Vagina (tissue), 2 donors: ENCODE results near the gene SPAG16. TPM values are rescaled to one million over a fixed set of nuclear protein-coding genes. Genes with fewer than 3 reads are reported as not detected.

Source experiments
- DNase-seq, 2 donors: peaks; one replicate each; pipeline ENCODE4 v3.0.0-alpha.2; 2017; ENCODE audit errors: extremely low spot score in 2 of 2
- H3K27ac ChIP-seq: fragments of 200-600 bp; sonication (generic); one replicate; pipeline ENCODE4 v1.5.1; 2019
- H3K27me3 ChIP-seq: fragments of 200-600 bp; sonication (generic); one replicate; pipeline ENCODE4 v1.5.1; 2019
- H3K36me3 ChIP-seq, 2 donors: fragments of 200-600 bp; sonication (generic); one replicate each; pipeline ENCODE4 v1.5.1; 2017 to 2019
- H3K4me1 ChIP-seq: fragments of 200-600 bp; sonication (generic); one replicate; pipeline ENCODE4 v1.5.1; 2019
- H3K4me3 ChIP-seq, 2 donors: fragments of 200-600 bp; sonication (generic); 1 replicate in 1 of 2; 2 replicates in 1 of 2; pipeline ENCODE4 v1.5.1; 2016 to 2019
- H3K9me3 ChIP-seq: fragments of 200-600 bp; sonication (generic); one replicate; pipeline ENCODE4 v1.5.1; 2019
- POLR2A ChIP-seq, 2 donors: fragments of 450-650 bp; IDR thresholded peaks; one replicate each; pipeline ENCODE4 v1.6.1; 2017; ENCODE audit warnings: antibody characterized with exemption in 2 of 2, mild to moderate bottlenecking in 2 of 2, moderate library complexity in 2 of 2
- POLR2AphosphoS5 ChIP-seq, 2 donors: sonication (generic); formaldehyde crosslinking; IDR thresholded peaks; one replicate each; pipeline ENCODE4 v1.9.0; 2017; ENCODE audit warnings: antibody characterized with exemption in 2 of 2, mild to moderate bottlenecking in 2 of 2, low read depth in 1 of 2; ENCODE audit not compliant: insufficient read depth in 1 of 2
- intact Hi-C: fragments of 100-400 bp; cut with DNase I; formaldehyde crosslinking; loops from one replicate; pipeline ENCODE4 v1.15.1; 2023
- total RNA-seq: library from RNA; depleted of rRNA; stranded (reverse); fragments of >200 nt; gene quantifications from one replicate; pipeline ENCODE4 v1.2.3, GENCODE V29; 2016
- TF ChIP-seq, protein P1 (sequence below), 3 experiments: fragments of 450-650 bp in 2 of 3; fragments of 200-600 bp in 1 of 3; sonication (generic) in 1 of 3; IDR thresholded peaks; one replicate each; pipeline ENCODE4 v1.5.1; 2017 to 2019; ENCODE audit warnings: antibody characterized with exemption in 3 of 3, mild to moderate bottlenecking in 2 of 3, moderate library complexity in 2 of 3

Gene SPAG16
- total RNA-seq, 1 donor from 2014 or later, result 30.2 TPM

DNA sequence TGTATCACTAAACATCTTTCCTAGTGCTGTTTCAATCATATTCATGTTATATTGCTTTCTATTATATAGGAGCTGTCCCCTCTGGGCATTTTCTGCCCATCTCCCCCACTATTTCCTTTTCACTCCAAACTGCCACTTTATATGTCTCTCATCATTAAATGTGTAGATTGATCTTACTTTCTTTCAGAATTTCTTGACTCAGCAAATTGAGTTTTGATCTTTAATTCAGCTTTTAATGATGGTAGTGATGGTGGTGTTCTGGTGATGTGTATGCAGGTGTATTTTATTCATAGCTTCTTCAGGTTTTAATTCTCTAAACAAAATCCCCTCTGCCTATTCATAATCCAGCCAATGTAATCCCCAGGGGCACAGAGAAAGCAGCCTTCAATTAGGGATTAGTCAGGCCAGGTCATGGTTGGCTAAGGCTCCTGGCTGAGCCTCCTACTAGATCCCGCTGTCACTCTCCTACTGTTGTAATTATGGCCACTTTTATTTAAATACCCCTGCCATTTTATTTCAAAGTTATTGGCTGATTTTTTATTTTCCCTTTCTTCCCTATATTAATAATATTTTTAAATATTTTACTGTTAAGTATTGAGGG is 325.4 kb downstream of the SPAG16 start:
- Histone ChIP-seq H3K4me1 (no peaks in the 10 kb centered on the region), H3K27me3 (no peaks in the 10 kb centered on the region), H3K27ac (no peak overlapping the region), H3K9me3 (no peaks in the 10 kb centered on the region), H3K4me3 (no peak overlapping the region), H3K36me3 (no peaks in the 10 kb centered on the region)
- no peak for DNase-seq
- intact Hi-C loops, result no loop called here
- TF ChIP-seq POLR2AphosphoS5 (IDR thresholded peaks at IDR 0.05; ENCODE audit: insufficient read depth in 1 of 2, low read depth in 1 of 2) (no peak), POLR2A (IDR thresholded peaks at IDR 0.05) (no peak)
- TF ChIP-seq, protein P1, sequence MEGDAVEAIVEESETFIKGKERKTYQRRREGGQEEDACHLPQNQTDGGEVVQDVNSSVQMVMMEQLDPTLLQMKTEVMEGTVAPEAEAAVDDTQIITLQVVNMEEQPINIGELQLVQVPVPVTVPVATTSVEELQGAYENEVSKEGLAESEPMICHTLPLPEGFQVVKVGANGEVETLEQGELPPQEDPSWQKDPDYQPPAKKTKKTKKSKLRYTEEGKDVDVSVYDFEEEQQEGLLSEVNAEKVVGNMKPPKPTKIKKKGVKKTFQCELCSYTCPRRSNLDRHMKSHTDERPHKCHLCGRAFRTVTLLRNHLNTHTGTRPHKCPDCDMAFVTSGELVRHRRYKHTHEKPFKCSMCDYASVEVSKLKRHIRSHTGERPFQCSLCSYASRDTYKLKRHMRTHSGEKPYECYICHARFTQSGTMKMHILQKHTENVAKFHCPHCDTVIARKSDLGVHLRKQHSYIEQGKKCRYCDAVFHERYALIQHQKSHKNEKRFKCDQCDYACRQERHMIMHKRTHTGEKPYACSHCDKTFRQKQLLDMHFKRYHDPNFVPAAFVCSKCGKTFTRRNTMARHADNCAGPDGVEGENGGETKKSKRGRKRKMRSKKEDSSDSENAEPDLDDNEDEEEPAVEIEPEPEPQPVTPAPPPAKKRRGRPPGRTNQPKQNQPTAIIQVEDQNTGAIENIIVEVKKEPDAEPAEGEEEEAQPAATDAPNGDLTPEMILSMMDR (IDR thresholded peaks at IDR 0.05), result no peak

DNA sequence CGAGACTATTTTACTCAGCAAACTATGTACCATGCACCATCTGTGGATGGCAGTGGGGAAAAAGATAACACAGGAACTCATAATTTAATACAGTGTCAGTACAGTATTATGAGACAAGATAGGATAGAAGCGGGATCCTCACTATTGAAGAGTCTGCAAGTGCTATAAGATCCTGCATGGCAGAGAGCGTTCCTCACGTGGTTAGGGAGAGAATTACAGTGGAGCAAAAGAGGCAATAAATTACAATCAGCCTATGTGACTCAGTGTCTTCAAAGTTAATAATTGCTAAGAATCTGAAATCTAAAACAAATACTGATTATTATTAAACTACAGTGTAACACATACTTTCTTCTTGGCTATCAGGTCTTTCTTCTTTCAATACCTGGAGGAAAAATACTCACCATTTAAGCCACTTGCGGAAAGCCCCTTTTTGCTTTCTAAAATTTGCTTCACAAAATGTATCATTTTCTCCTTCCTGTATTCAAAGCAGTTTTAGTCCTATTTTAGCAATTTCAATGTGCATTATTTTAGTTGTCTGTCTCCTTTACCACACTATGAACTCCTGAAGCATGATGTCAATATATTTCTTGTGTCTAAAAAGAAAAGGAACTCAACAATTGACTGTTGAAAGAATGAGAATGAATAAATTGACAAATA is 342.9 kb downstream of the SPAG16 start:
- no peak for TF ChIP-seq POLR2AphosphoS5 (IDR thresholded peaks at IDR 0.05; ENCODE audit: insufficient read depth in 1 of 2, low read depth in 1 of 2)
- TF ChIP-seq, protein P1 (IDR thresholded peaks at IDR 0.05), result no peak
- TF ChIP-seq POLR2A (IDR thresholded peaks at IDR 0.05), result no peak

GRCh38 chr2:213627835-213628460 is 343.7 kb downstream of the SPAG16 start:
- Histone ChIP-seq H3K9me3 (no peaks in the 10 kb centered on the region), H3K4me1 (no peaks in the 10 kb centered on the region), H3K27ac (no peak overlapping the region), H3K36me3 (no peaks in the 10 kb centered on the region), H3K4me3 (no peak overlapping the region), H3K27me3 (no peaks in the 10 kb centered on the region)
- TF ChIP-seq POLR2A (IDR thresholded peaks at IDR 0.05) (no peak), POLR2AphosphoS5 (IDR thresholded peaks at IDR 0.05; ENCODE audit: insufficient read depth in 1 of 2, low read depth in 1 of 2) (no peak)
- TF ChIP-seq, protein P1 (IDR thresholded peaks at IDR 0.05), result no peak
- DNase-seq, result no peak
- intact Hi-C loops, result no loop called here

More for the DNA sequence above, 342.9 kb downstream of the SPAG16 start:
- intact Hi-C loops, result no loop called here
- DNase-seq, result no peak
- Histone ChIP-seq H3K4me3 (no peak overlapping the region), H3K4me1 (no peaks in the 10 kb centered on the region), H3K36me3 (no peaks in the 10 kb centered on the region), H3K27me3 (no peaks in the 10 kb centered on the region), H3K9me3 (no peaks in the 10 kb centered on the region), H3K27ac (no peak overlapping the region)

DNA sequence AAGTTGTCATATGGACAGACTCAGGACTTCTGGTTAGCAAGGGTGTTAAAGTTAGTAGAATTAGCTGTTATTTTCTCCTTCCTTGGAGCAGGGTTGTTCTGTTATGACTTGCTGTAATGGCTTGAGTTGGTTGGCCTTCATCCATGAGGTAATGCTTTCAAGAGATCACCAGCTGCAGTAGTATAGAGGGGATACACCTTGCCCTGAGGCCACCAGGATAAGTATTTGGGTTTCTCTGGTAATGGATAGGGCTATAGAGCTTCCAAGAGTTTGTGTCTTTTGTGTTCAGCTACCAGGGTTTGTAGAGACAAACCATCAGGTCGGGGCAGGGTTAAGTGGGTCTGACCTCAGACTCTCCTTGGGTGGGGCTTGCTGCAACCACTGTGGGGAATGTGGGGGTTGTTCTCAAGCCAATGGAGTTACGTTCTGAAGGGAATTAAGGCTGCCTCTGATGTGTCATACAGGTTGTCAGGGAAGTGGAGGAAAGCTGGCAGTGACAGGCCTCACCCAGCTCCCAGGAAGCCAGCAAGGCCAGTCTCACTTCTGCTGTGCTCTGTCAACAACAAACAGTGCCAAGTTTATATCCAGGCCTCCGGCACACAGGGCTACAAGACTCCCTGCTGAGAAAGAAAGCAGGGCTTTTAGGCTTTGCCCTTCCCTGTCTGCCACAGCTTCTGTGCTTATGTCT is 356.6 kb downstream of the SPAG16 start:
- H3K9me3 ChIP-seq, result no peaks in the 10 kb centered on the region
- no peak overlapping the region for H3K4me3 ChIP-seq
- no peaks in the 10 kb centered on the region for H3K27me3 ChIP-seq
- H3K27ac ChIP-seq, result peak overlapping the region; percentile 7
- TF ChIP-seq, protein P1 (IDR thresholded peaks at IDR 0.05), result no peak
- TF ChIP-seq POLR2AphosphoS5 (IDR thresholded peaks at IDR 0.05; ENCODE audit: insufficient read depth in 1 of 2, low read depth in 1 of 2) (no peak), POLR2A (IDR thresholded peaks at IDR 0.05) (no peak)
- DNase-seq, result no peak
- H3K36me3 ChIP-seq, result no peaks in the 10 kb centered on the region
- H3K4me1 ChIP-seq, result no peaks in the 10 kb centered on the region
- intact Hi-C loops, result no loop called here
